IMR-90 (cell line): ENCODE data around the gene CCDC88B.

Experiments
- CTCF ChIP-seq: conservative IDR thresholded peaks from 2 replicates; pipeline ENCODE4 v1.5.1; 2012; ENCODE audit warnings: mild to moderate bottlenecking, low read depth, low read length, improper control_type of control experiment
- NFE2L2 ChIP-seq: fragments of 150-350 bp; IDR thresholded peaks from 2 replicates; pipeline ENCODE4 v1.6.1; 2016; ENCODE audit warnings: low read depth, mild to moderate bottlenecking, low read length
- POLR2A ChIP-seq: IDR thresholded peaks from 2 replicates; pipeline ENCODE4 v1.6.1; 2012; ENCODE audit warnings: mild to moderate bottlenecking, low read depth, low read length
- RAD21 ChIP-seq: IDR thresholded peaks from 2 replicates; pipeline ENCODE4 v1.6.1; 2012; ENCODE audit warnings: low read length, improper control_type of control experiment

- TF ChIP-seq NFE2L2 = no peak
- no peak for TF ChIP-seq RAD21
- no peak for TF ChIP-seq CTCF
- TF ChIP-seq POLR2A = no peak
Measured at GRCh38 chr11:64364911-64365310, 24.9 kb downstream of the CCDC88B start.
